Measurements from ENCODE around the gene ELP1.
"Not testable (repeated sequence)": the region's sequence is repeated elsewhere in the genome, so short reads cannot be mapped to it uniquely, and the experiment has no call there.

ELP1 gene

GRCh38 chr9:108933231-108933717 lies 650 bp downstream of the ELP1 start:
- DNase-seq (ENCODE audit: low read depth), result no peak

- no peak for DNase-seq (ENCODE audit: low read depth)
Measured at GRCh38 chr9:108928386-108928785, 5.5 kb downstream of the ELP1 start.

- no peak for DNase-seq (ENCODE audit: low read depth)
Measured at GRCh38 chr9:108924466-108924865, 9.5 kb downstream of the ELP1 start.

- DNase-seq (ENCODE audit: low read depth), result no peak
Measured at GRCh38 chr9:108921200-108921599, 12.7 kb downstream of the ELP1 start.

GRCh38 chr9:108920401-108920800 lies 13.5 kb downstream of the ELP1 start:
- not testable (repeated sequence) for DNase-seq (ENCODE audit: low read depth)

- DNase-seq (ENCODE audit: low read depth), result no peak
Measured at GRCh38 chr9:108919517-108919916, 14.4 kb downstream of the ELP1 start.

- no peak for DNase-seq (ENCODE audit: low read depth)
Measured at GRCh38 chr9:108913391-108913790, 20.5 kb downstream of the ELP1 start.

GRCh38 chr9:108911820-108912219 lies 22.1 kb downstream of the ELP1 start:
- DNase-seq (ENCODE audit: low read depth), result no peak

- no peak for DNase-seq (ENCODE audit: low read depth)
Measured at GRCh38 chr9:108910914-108911313, 23.0 kb downstream of the ELP1 start.

GRCh38 chr9:108910402-108910801 lies 23.5 kb downstream of the ELP1 start:
- no peak for DNase-seq (ENCODE audit: low read depth)

- no peak for DNase-seq (ENCODE audit: low read depth)
Measured at GRCh38 chr9:108905494-108905893, 28.4 kb downstream of the ELP1 start.

GRCh38 chr9:108904161-108904560 lies 29.8 kb downstream of the ELP1 start:
- no peak for DNase-seq (ENCODE audit: low read depth)

GRCh38 chr9:108903420-108904103 lies 30.4 kb downstream of the ELP1 start:
- DNase-seq (ENCODE audit: low read depth), result no peak

- no peak for DNase-seq (ENCODE audit: low read depth)
Measured at GRCh38 chr9:108900176-108900575, 33.7 kb downstream of the ELP1 start.

- DNase-seq (ENCODE audit: low read depth), result not testable (repeated sequence)
Measured at GRCh38 chr9:108899023-108899695, 34.8 kb downstream of the ELP1 start.

GRCh38 chr9:108897324-108898096 lies 36.4 kb downstream of the ELP1 start:
- DNase-seq (ENCODE audit: low read depth), result no peak

- no peak for DNase-seq (ENCODE audit: low read depth)
Measured at GRCh38 chr9:108894225-108894997, 39.5 kb downstream of the ELP1 start.

GRCh38 chr9:108889649-108890067 lies 44.3 kb downstream of the ELP1 start:
- DNase-seq (ENCODE audit: low read depth), result no peak

- DNase-seq (ENCODE audit: low read depth), result not testable (repeated sequence)
Measured at GRCh38 chr9:108886594-108887271, 47.2 kb downstream of the ELP1 start.

GRCh38 chr9:108885643-108886348 lies 48.1 kb downstream of the ELP1 start:
- DNase-seq (ENCODE audit: low read depth), result no peak

GRCh38 chr9:108884701-108885100 lies 49.2 kb downstream of the ELP1 start:
- no peak for DNase-seq (ENCODE audit: low read depth)
